Smooth muscle cell (in vitro differentiated cells): ENCODE data around the gene NPAS1. TPM values are rescaled to one million over a fixed set of nuclear protein-coding genes. Genes with fewer than 3 reads are reported as not detected.

Experiments used
- DNase-seq: peaks from one replicate; lab custom pipeline; 2025; ENCODE audit not compliant: unreplicated experiment; lab: John Stamatoyannopoulos, UW
- H2AFZ ChIP-seq: fragments of 200-600 bp; sonication (generic); 2 replicates; pipeline ENCODE4 v1.6.0; 2016; ENCODE audit warnings: antibody characterized with exemption, low read depth, mild to moderate bottlenecking
- H3F3A ChIP-seq: fragments of 200-600 bp; sonication (generic); 2 replicates; pipeline ENCODE4 v1.6.0; 2017; ENCODE audit warnings: antibody characterized with exemption, low read depth
- H3K27ac ChIP-seq: fragments of 200-600 bp; sonication (generic); 2 replicates; pipeline ENCODE4 v1.5.1; 2016; ENCODE audit warnings: low read depth, mild to moderate bottlenecking
- H3K27me3 ChIP-seq: fragments of 200-600 bp; sonication (generic); 2 replicates; pipeline ENCODE4 v1.6.1; 2016; ENCODE audit warnings: low read depth, mild to moderate bottlenecking
- H3K36me3 ChIP-seq: fragments of 200-600 bp; sonication (generic); 2 replicates; pipeline ENCODE4 v1.5.1; 2016; ENCODE audit warnings: low read depth
- H3K4me1 ChIP-seq: fragments of 200-600 bp; sonication (generic); 2 replicates; pipeline ENCODE4 v1.5.1; 2016; ENCODE audit warnings: low read depth
- H3K4me2 ChIP-seq: fragments of 200-600 bp; sonication (generic); 2 replicates; pipeline ENCODE4 v1.6.0; 2016; ENCODE audit warnings: mild to moderate bottlenecking
- H3K4me3 ChIP-seq: fragments of 200-600 bp; sonication (generic); 2 replicates; pipeline ENCODE4 v1.5.1; 2016; ENCODE audit warnings: mild to moderate bottlenecking
- H3K79me2 ChIP-seq: fragments of 200-600 bp; sonication (generic); 2 replicates; pipeline ENCODE4 v1.6.0; 2016; ENCODE audit warnings: low read depth, mild to moderate bottlenecking
- H3K9ac ChIP-seq: fragments of 200-600 bp; sonication (generic); 2 replicates; pipeline ENCODE4 v1.6.0; 2016; ENCODE audit warnings: low read depth
- H3K9me3 ChIP-seq: fragments of 200-600 bp; sonication (generic); replicated peaks from 2 replicates; pipeline ENCODE4 v1.5.1; 2016; ENCODE audit warnings: low read depth
- H4K20me1 ChIP-seq: fragments of 200-600 bp; sonication (generic); 2 replicates; pipeline ENCODE4 v1.6.0; 2016; ENCODE audit warnings: low read depth
- CTCF ChIP-seq: fragments of 200-600 bp; sonication (generic); IDR thresholded peaks from 2 replicates; pipeline ENCODE4 v1.5.1; 2017; ENCODE audit warnings: borderline replicate concordance, mild to moderate bottlenecking, antibody characterized with exemption; ENCODE audit not compliant: insufficient read depth, poor library complexity, severe bottlenecking
- WGBS: methylation state at CpG from one replicate; pipeline ENCODE4 v1.1.7; 2016; ENCODE audit warnings: low lambda C conversion rate; 5-methylcytosine and 5-hydroxymethylcytosine counted together
- polyA plus RNA-seq: library from polyadenylated mRNA; unstranded; fragments of >200 nt; fragmentation: Nextera tagmentation; extraction: Ambion mirVana; gene quantifications from 2 replicates; pipeline ENCODE4 v1.2.1, GENCODE V29; 2016
- total RNA-seq: library from RNA; depleted of rRNA; stranded (reverse); fragments of >200 nt; gene quantifications from 2 replicates; pipeline ENCODE4 v1.2.3, GENCODE V29; 2014

The NPAS1 gene
- total and polyA plus RNA-seq, 2 experiments from 2014 or later: 0.76 to 4.7 TPM

- no peak overlapping the region for H2AFZ ChIP-seq
- no peak for TF ChIP-seq CTCF
- H3K9ac ChIP-seq: no peak overlapping the region
- no peak for DNase-seq
- 97% methylated on average over 14 of the region's 14 CpGs for WGBS
- no peak overlapping the region for H3K4me2 ChIP-seq
- no peaks in the 10 kb centered on the region for H3K36me3 ChIP-seq
- no peaks in the 10 kb centered on the region for H3K9me3 ChIP-seq
- H3K4me3 ChIP-seq: no peak overlapping the region
- peaks cover 3% of the 10 kb centered on the region for H3K79me2 ChIP-seq
- H4K20me1 ChIP-seq: peaks cover 16% of the 10 kb centered on the region
- H3F3A ChIP-seq: no peaks in the 10 kb centered on the region
- H3K27me3 ChIP-seq: no peaks in the 10 kb centered on the region
- H3K4me1 ChIP-seq: no peaks in the 10 kb centered on the region
- no peak overlapping the region for H3K27ac ChIP-seq
Measured at GRCh38 chr19:46988614-46989230, 30.9 kb upstream of the NPAS1 start.

GRCh38 chr19:46990991-46991676 lies 28.5 kb upstream of the NPAS1 start:
- H3K4me1 ChIP-seq: no peaks in the 10 kb centered on the region
- peak; percentile 30 for DNase-seq
- H4K20me1 ChIP-seq: no peaks in the 10 kb centered on the region
- H3K79me2 ChIP-seq: no peaks in the 10 kb centered on the region
- H2AFZ ChIP-seq: no peak overlapping the region
- peak; percentile 86 for TF ChIP-seq CTCF
- no peaks in the 10 kb centered on the region for H3F3A ChIP-seq
- no peaks in the 10 kb centered on the region for H3K27me3 ChIP-seq
- no peak overlapping the region for H3K4me3 ChIP-seq
- H3K36me3 ChIP-seq: no peaks in the 10 kb centered on the region
- H3K27ac ChIP-seq: no peak overlapping the region
- no peaks in the 10 kb centered on the region for H3K9me3 ChIP-seq
- 33% methylated on average over 19 of the region's 19 CpGs for WGBS
- H3K9ac ChIP-seq: no peak overlapping the region
- H3K4me2 ChIP-seq: no peak overlapping the region

- Histone ChIP-seq H3K4me3 (no peak overlapping the region), H3K9ac (no peak overlapping the region), H3K27me3 (no peaks in the 10 kb centered on the region), H3K4me1 (no peaks in the 10 kb centered on the region), H3K79me2 (no peaks in the 10 kb centered on the region), H3K9me3 (no peaks in the 10 kb centered on the region), H3F3A (no peaks in the 10 kb centered on the region), H4K20me1 (no peaks in the 10 kb centered on the region), H3K27ac (no peak overlapping the region), H2AFZ (no peak overlapping the region), H3K36me3 (no peaks in the 10 kb centered on the region), H3K4me2 (no peak overlapping the region)
- WGBS: 96% methylated on average over 25 of the region's 25 CpGs
- no peak for TF ChIP-seq CTCF
- DNase-seq: no peak
Measured at GRCh38 chr19:46992699-46993535, 26.7 kb upstream of the NPAS1 start.
